Measurements from ENCODE around the gene KRT71. TPM values are rescaled to one million over a fixed set of nuclear protein-coding genes. Genes with fewer than 3 reads are reported as not detected.

KRT71 gene
- total RNA-seq, 1 donor from 2014 or later, result not detected

- TF ChIP-seq, protein P1, sequence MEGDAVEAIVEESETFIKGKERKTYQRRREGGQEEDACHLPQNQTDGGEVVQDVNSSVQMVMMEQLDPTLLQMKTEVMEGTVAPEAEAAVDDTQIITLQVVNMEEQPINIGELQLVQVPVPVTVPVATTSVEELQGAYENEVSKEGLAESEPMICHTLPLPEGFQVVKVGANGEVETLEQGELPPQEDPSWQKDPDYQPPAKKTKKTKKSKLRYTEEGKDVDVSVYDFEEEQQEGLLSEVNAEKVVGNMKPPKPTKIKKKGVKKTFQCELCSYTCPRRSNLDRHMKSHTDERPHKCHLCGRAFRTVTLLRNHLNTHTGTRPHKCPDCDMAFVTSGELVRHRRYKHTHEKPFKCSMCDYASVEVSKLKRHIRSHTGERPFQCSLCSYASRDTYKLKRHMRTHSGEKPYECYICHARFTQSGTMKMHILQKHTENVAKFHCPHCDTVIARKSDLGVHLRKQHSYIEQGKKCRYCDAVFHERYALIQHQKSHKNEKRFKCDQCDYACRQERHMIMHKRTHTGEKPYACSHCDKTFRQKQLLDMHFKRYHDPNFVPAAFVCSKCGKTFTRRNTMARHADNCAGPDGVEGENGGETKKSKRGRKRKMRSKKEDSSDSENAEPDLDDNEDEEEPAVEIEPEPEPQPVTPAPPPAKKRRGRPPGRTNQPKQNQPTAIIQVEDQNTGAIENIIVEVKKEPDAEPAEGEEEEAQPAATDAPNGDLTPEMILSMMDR (conservative IDR thresholded peaks at IDR 0.05; ENCODE audit: low read depth, low read length), result no peak
- no peak overlapping the region for H3K4me3 ChIP-seq (ENCODE audit: low read depth, low read length)
- DNase-seq (ENCODE audit: low read depth), result no peak
Observed at GRCh38 chr12:52529417-52529816, 23.5 kb downstream of the KRT71 start.

DNA sequence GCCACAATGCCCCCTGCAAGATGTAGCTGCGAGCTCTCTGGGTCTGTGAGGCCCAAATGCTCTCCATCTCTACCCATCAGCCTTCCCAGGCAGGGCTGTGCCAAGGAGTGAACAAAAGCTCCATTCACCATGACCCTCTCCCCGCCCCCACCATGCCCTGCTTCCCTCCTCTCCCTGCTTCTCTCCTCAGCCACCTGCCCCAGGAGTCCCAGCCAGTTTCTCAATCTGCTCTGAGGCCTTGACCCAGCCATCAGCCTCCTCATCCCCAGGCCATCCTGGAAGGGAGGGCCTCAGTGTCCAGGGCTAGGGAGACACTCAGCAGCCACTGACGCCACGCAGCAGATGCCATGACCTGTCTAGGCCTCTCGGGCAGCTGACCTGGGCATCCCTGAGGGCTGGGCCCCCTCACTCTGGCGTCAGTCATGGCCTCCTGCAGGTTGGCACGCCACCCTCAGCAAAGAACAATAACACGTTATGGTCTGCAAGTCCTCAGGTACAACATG is 24.3 kb downstream of the KRT71 start:
- TF ChIP-seq, protein P1 (conservative IDR thresholded peaks at IDR 0.05; ENCODE audit: low read depth, low read length), result no peak
- no peak overlapping the region for H3K4me3 ChIP-seq (ENCODE audit: low read depth, low read length)
- no peak for DNase-seq (ENCODE audit: low read depth)

DNA sequence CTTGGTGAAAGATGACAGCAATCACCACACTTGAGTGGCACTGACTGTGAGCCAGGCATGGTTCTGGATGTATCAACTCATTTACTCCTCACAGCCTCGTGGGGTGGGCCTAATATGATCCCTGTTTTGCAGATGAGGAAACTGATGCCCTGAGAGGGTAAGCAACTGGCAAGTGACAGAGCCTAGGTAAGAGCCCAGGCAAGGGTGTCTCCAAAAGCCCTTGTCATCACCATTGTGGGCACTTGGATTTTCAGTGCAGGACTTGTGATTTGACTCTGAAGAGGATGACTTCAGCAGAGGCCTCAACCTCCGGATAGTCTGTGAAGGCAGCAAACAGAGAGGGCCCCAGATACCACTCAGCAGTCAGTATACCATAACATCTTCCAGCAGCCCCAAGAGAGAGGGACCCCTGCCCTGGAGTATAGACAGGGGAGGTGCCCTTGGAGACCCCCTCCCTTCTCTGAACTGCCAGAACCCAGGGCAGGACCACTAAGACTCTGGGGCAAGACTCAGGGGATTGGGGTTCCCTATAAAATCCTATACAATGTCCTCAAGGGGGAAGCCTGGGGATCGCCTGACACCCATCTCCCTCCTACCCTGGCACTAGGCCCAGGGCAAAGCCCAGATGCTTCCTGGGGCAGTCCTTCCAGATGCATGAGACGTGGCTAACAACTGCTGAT is 25.7 kb downstream of the KRT71 start:
- TF ChIP-seq, protein P1 (conservative IDR thresholded peaks at IDR 0.05; ENCODE audit: low read depth, low read length), result no peak
- DNase-seq (ENCODE audit: low read depth), result no peak
- no peak overlapping the region for H3K4me3 ChIP-seq (ENCODE audit: low read depth, low read length)

DNA sequence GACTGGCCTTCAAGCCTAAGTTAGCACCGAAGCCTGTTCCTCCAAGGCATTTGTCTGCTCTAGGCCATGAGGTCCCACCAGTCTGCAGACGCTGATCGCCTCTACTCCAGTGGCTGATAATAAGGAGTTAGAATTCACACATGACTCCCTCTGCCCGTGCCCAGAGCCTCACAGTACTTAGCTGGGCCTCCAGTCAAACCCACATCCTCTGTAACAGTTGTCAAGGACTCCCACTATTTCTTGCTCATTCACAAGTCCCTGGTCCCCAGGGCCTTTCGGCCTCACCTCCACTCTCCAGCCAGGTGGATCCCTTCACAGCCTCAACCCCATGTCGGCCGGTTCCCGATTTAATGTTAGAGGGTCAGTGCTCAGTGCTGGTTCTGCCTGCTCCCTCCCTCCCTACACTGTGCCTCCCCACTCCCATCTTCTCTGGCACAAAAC is 26.4 kb downstream of the KRT71 start:
- TF ChIP-seq, protein P1 (conservative IDR thresholded peaks at IDR 0.05; ENCODE audit: low read depth, low read length), result no peak
- no peak for DNase-seq (ENCODE audit: low read depth)
- no peak overlapping the region for H3K4me3 ChIP-seq (ENCODE audit: low read depth, low read length)

DNA sequence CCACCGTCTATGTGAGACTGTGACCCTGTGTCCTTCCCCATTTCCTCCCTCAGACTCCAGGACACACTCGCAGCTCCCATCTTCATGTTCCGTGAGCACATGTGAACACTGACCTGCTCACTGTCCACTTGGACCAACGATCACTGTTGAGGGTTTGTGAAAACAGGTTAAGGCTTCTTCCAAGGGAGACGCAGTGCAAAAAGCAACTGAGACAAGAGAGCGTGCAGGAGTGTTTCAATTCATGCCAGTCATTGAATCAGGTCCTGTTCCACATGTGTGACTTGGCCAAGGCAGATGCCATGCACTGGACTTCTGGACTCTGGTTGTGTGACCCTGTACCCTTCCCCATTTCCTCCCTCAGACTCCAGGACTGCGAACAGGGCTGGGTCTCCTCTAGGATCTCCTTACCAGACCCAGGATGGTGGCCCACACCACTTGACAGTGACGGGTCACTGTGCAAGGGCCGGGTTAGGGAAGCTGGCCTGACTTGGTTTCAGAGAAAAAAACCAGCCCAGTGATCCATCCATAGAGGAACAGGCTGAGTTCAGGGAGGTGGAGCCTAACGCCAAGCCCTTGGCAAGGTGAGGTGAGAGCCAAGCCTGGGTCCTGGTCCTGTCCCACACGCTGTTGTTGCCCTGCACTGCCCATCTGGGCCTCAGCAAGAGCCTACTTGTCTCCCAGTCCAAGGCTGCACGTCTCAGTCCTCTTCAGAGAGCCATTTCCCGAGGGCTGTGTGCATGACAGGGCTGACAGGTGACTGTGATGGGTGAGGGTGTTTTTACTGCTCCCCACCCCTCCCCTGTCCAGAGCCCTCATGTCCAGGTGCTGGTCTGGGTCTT is 27.1 kb downstream of the KRT71 start:
- DNase-seq (ENCODE audit: low read depth), result no peak
- H3K4me3 ChIP-seq (ENCODE audit: low read depth, low read length), result no peak overlapping the region
- TF ChIP-seq, protein P1 (conservative IDR thresholded peaks at IDR 0.05; ENCODE audit: low read depth, low read length), result no peak

- no peak overlapping the region for H3K4me3 ChIP-seq (ENCODE audit: low read depth, low read length)
- DNase-seq (ENCODE audit: low read depth), result no peak
- TF ChIP-seq, protein P1 (conservative IDR thresholded peaks at IDR 0.05; ENCODE audit: low read depth, low read length), result no peak
Observed at GRCh38 chr12:52524898-52525591, 27.9 kb downstream of the KRT71 start.
